HepG2 (cell line): ENCODE measurements around the gene ORMDL3. TPM values are rescaled to one million over a fixed set of nuclear protein-coding genes. Genes with fewer than 3 reads are reported as not detected.

Experiments used
- KIAA2018 ChIP-seq: sonication (generic); formaldehyde crosslinking; IDR thresholded peaks from 2 replicates; pipeline ENCODE4 v1.5.0; 2020; ENCODE audit warnings: mild to moderate bottlenecking, missing genetic modification reagents, borderline replicate concordance
- MLX ChIP-seq: IDR thresholded peaks from 2 replicates; pipeline ENCODE4 v1.6.1; 2016
- NFAT5 ChIP-seq: sonication (generic); formaldehyde crosslinking; IDR thresholded peaks from 2 replicates; pipeline ENCODE4 v1.4.0; 2020; ENCODE audit warnings: missing genetic modification reagents
- SP1 ChIP-seq, 2 experiments: fragments of 450-650 bp in 1 of 2; sonication (generic) in 1 of 2; formaldehyde crosslinking in 1 of 2; IDR thresholded peaks; 2 replicates each; pipeline versions ENCODE4 v1.4.0 to v1.6.1; 2016 to 2020; ENCODE audit warnings: missing genetic modification reagents in 1 of 2
- SUZ12 ChIP-seq: fragments of 150-350 bp; IDR thresholded peaks from 2 replicates; pipeline ENCODE4 v1.6.1; 2014; ENCODE audit warnings: low read depth, low read length
- TSC22D2 ChIP-seq: sonication (generic); formaldehyde crosslinking; IDR thresholded peaks from 2 replicates; pipeline ENCODE4 v1.5.1; 2020; ENCODE audit warnings: missing genetic modification reagents, mild to moderate bottlenecking, borderline replicate concordance
- ZBTB1 ChIP-seq: sonication (generic); formaldehyde crosslinking; IDR thresholded peaks from 2 replicates; pipeline ENCODE4 v1.4.0; 2020; ENCODE audit warnings: missing genetic modification reagents, borderline replicate concordance
- ZNF292 ChIP-seq: sonication (generic); formaldehyde crosslinking; IDR thresholded peaks from 2 replicates; pipeline ENCODE4 v1.8.1; 2022; ENCODE audit warnings: mild to moderate bottlenecking, low read depth, missing genetic modification reagents, borderline replicate concordance
- ZNF335 ChIP-seq: sonication (generic); formaldehyde crosslinking; IDR thresholded peaks from 2 replicates; pipeline ENCODE4 v1.4.0; 2020; ENCODE audit warnings: missing genetic modification reagents
- ZNF350 ChIP-seq: sonication (generic); formaldehyde crosslinking; IDR thresholded peaks from 2 replicates; pipeline ENCODE4 v1.4.0; 2020; ENCODE audit warnings: mild to moderate bottlenecking, low read depth, missing genetic modification reagents, borderline replicate concordance
- ZNF354B ChIP-seq: sonication (generic); formaldehyde crosslinking; IDR thresholded peaks from 2 replicates; pipeline ENCODE4 v1.8.0; 2022; ENCODE audit warnings: mild to moderate bottlenecking, missing genetic modification reagents
- polyA plus RNA-seq, 8 experiments: library from polyadenylated mRNA; depleted of rRNA in 3 of 8; stranded (reverse) in 7 of 8; unstranded in 1 of 8; fragments of >200 nt; fragmentation: Illumina TruSeq in 4 of 8; extraction: Trizol in 4 of 8; gene quantifications; 2 replicates each; pipeline versions ENCODE4 v1.2.1 to v1.2.3, GENCODE V29; 2011 to 2016; ENCODE audit warnings: low read depth in 4 of 8, missing spikeins in 1 of 8, mixed read lengths in 1 of 8; ENCODE audit not compliant: insufficient read depth in 1 of 8
- total RNA-seq, 5 experiments: library from RNA; depleted of rRNA; stranded (reverse); fragments of >200 nt; fragmentation: Illumina TruSeq; extraction: Trizol; gene quantifications; 2 replicates each; pipeline ENCODE4 v1.2.3, GENCODE V29; 2016; ENCODE audit warnings: low read depth in 1 of 5

The ORMDL3 gene
- total and polyA plus RNA-seq, 2 of the 13 experiments (the other 11 are each of a cell fraction or from before 2014, with no cell fraction given) = 181 to 384 TPM

- peak; percentile 93 for TF ChIP-seq MLX
- peak; percentile 94 for TF ChIP-seq ZBTB1 (CRISPR knock-in tag)
- TF ChIP-seq SP1 (IDR thresholded peaks at IDR 0.05) = no peak
- peak; percentile 30; the same call in 1 of the 2 replicates for TF ChIP-seq SP1 (CRISPR knock-in tag; IDR thresholded peaks at IDR 0.05)
- TF ChIP-seq NFAT5 (CRISPR knock-in tag) = 0 out of 2 replicates have a peak, but pooled peaks have one; percentile 9
- TF ChIP-seq SUZ12 = no peak
- TF ChIP-seq ZNF354B (CRISPR knock-in tag) = peak; percentile 91; the same call in 1 of the 2 replicates
- peak; percentile 78; the same call in 1 of the 2 replicates for TF ChIP-seq ZNF292 (CRISPR knock-in tag)
- peak; percentile 92 for TF ChIP-seq ZNF335 (CRISPR knock-in tag)
- 0 out of 2 replicates have a peak, but pooled peaks have one; percentile 22 for TF ChIP-seq KIAA2018
- TF ChIP-seq TSC22D2 (CRISPR knock-in tag) = peak; percentile 76; the same call in 1 of the 2 replicates
- TF ChIP-seq ZNF350 (CRISPR knock-in tag) = peak; percentile 81
Measured at GRCh38 chr17:39923836-39924690, 3.3 kb downstream of the ORMDL3 start (continued).
